GM13977 (cell line): ENCODE data around the gene TFAP2A.

Experiments
- DNase-seq: peaks from one replicate; pipeline ENCODE4 v3.0.0; 2012; ENCODE audit warnings: low spot score
- in situ Hi-C: fragments of 300-500 bp; cut with MboI; formaldehyde crosslinking; loops from one replicate; pipeline ENCODE4 v1.12.0; 2022; ENCODE audit warnings: low sequenced_read_pairs, low pct_unique_long_range_greater_than_20kb, mixed read lengths, inconsistent platforms; ENCODE audit not compliant: unreplicated experiment
- TF ChIP-seq, protein P1 (sequence below): IDR thresholded peaks from 2 replicates; pipeline ENCODE4 v1.5.1; 2012; ENCODE audit warnings: mild to moderate bottlenecking, control low read depth; ENCODE audit not compliant: insufficient read depth; ENCODE audit errors: extremely low read depth, missing control alignments

The TFAP2A gene

DNA sequence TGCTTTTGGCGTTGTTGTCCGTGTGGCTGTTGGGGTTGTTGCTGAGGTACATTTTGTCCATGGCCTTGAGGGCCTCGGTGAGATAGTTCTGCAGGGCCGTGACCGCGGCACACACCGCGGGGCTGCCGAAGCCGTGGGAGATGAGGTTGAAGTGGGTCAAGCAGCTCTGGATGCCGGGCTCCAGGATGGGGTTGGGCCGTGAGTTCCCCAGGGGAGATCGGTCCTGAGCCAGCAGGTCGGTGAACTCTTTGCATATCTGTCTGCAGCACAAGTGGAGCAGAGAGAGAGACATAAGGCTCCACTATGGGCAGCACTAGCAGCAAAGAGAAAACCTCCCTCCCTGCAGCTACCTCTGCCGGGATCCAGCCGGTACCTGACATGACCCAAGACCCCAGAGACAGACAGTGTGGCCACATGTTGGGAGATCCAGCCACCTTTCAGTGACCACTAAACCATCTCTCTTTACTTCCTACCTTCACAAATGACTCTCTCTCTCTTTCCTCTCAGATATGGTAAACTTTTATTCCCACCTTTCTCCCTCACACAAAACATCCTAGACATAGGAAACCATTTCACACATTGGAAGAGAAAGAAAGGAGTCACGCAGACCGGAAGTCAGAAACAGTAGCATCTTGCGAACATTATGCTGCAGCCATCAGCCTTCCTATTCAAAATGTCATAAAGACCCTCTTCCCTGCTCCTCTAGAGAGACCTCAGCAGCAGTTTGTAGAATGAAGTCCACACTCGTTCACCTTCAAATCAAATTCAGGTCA, 16.2 kb downstream of the TFAP2A start:
- TF ChIP-seq, protein P1, sequence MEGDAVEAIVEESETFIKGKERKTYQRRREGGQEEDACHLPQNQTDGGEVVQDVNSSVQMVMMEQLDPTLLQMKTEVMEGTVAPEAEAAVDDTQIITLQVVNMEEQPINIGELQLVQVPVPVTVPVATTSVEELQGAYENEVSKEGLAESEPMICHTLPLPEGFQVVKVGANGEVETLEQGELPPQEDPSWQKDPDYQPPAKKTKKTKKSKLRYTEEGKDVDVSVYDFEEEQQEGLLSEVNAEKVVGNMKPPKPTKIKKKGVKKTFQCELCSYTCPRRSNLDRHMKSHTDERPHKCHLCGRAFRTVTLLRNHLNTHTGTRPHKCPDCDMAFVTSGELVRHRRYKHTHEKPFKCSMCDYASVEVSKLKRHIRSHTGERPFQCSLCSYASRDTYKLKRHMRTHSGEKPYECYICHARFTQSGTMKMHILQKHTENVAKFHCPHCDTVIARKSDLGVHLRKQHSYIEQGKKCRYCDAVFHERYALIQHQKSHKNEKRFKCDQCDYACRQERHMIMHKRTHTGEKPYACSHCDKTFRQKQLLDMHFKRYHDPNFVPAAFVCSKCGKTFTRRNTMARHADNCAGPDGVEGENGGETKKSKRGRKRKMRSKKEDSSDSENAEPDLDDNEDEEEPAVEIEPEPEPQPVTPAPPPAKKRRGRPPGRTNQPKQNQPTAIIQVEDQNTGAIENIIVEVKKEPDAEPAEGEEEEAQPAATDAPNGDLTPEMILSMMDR, result no peak
- in situ Hi-C loops, result no loop called here
- no peak for DNase-seq

DNA sequence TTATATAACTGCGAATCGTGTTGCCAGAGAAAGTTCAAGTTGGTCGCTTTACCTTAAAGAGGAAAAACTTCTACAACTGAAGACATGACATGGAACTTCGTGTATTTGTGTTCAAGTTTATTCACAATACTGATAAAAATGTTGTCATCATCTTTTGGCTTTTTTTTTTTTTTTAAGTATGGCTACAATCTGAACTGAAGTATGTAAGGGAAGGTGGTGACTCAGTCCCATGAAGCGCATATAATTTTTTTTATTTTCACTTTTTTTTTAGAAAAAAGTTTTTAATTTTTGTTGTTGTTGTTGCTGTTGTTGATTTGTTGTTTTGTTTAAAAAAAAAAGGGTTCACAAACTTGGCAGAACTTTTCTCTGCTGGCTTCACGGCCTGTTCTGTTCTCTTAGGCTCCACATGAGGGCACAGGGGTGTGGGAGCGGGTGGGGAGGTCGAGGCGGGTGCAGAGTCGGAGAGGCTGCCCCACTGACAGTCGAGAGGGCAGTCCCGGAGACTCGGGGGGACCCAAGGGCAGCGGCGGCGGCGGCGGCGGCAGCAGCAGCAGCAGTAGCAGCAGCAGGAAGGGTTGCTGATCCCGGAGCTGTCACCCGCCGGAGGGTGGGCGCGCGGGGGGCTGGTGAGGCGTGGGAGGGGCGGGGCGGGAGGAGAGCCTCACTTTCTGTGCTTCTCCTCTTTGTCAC, 17.0 kb downstream of the TFAP2A start:
- in situ Hi-C loops, result no loop called here
- TF ChIP-seq, protein P1, result no peak
- DNase-seq, result no peak

DNA sequence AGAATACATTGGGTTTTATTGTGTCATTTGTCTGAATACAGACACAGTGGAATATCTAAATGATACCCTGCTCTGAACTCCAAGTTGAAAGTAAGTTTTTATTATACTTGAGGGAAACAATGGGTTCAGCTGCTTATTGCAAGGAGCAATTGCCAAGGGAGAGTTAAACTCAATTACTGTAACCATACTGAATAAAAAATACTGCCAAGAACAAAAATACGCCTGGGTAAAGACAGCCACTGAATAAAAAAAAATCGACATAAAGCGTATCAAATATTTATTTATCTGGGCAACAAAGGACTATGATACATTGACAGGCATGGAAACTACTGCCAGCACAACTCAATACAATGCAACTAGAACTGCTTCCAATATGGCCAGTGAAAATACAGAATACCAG, 18.1 kb downstream of the TFAP2A start:
- no peak for DNase-seq
- in situ Hi-C loops, result no loop called here
- TF ChIP-seq, protein P1, result no peak

DNA sequence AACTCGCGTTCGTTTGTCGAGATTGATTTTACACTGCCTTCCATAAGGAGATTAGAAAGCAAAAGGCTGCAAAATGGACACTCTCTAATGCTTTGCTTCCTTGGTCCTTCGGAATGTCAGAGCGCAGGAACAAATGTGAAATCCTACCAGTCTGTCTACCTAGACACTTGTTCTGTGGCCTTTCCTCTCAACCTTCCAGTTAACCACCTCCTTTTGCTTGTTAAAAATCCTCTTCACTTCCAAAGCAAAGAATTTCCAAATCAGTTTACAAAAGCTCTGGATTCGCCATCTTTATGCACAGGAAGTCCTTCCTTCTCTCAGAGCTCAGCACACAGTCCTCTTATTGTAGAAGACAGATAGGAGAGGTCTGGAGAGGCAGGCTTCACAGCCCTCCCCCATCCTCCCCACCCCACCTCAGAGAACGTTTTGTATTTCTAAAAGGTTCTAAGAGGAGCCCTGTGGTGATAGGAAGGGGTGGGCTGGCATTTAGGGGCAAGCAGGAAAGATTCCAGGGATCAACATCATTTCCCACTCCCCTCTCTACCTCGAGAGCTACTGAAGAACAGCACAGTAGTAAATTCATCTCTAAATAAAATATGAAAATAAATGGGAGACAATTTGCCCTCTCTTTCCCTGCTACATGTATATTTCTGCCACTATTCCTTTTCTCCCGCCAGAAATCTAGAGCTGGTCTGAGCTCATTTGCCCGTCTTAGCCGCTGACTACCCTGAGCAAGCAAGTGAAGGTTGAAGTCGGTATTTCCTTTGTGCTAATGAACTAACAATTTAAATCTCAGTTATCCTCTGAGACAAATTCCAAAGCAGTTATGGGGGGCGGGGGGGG, 18.9 kb downstream of the TFAP2A start:
- in situ Hi-C loops, result no loop called here
- TF ChIP-seq, protein P1, result no peak
- DNase-seq, result no peak

DNA sequence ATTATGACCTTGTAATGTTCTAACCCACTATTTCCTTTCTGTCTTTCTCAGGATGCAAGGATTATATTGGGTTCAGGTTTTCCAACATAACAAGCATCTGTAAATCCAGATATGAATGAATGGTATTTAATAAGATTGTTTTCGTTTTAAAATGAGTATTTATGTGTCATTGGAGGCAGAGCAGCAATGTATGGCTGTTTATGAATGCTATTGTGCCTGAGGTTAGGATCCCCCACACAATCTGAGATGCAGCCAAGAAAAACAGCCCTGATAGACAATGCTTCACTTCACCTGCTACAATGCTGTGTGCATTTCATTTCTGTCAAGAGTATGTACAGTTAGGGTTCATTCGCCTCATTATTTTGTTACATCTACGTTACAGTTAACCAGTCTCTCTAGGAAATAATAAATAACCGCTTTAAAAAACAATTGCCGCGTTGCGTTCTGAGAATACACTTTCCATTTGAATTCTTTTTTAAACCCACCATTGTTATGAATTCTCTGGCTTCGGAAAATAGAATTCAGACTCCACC, 19.6 kb downstream of the TFAP2A start:
- in situ Hi-C loops, result no loop called here
- TF ChIP-seq, protein P1, result no peak
- no peak for DNase-seq

DNA sequence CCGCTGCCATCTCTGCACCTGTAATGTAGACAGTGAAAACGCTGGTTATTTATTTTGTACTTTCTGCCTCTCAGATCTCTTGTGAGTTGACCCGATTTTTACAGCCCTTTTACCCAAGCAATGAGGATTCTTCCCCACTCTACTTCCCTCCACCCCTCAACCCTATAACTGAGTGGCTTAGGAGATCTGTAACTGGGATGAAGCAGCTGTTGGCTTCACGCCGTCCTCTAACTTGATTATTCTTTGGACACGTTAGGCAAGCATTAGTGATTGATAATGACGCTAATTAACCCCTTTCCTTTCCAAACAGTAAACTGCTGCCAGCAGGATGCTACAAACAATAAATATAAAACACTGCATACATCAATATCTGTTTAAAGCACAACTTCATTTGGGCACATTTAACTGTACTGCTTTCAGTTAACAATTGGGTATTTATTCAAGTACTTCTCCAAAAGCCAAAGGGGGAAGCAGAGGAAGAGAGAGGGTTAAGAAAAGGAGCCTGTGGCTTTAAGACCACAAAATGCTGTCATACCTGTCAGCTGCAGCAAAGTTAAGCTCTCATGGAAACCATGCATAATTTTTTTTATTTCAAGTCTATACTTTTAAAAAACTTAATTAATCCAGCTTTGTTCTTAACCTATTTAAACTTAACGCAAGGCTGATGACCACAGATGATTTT, 21.2 kb downstream of the TFAP2A start:
- TF ChIP-seq, protein P1, result no peak
- in situ Hi-C loops, result no loop called here
- no peak for DNase-seq
